H1 (cell line): ENCODE results near the gene AIG1. TPM values are rescaled to one million over a fixed set of nuclear protein-coding genes. Genes with fewer than 3 reads are reported as not detected.

Source experiments
- HDAC6 ChIP-seq: IDR thresholded peaks from one replicate; pipeline ENCODE4 v1.7.1; 2012; ENCODE audit warnings: low read depth, mild to moderate bottlenecking, inconsistent platforms, low read length, moderate library complexity
- JUN ChIP-seq: IDR thresholded peaks from 2 replicates; pipeline ENCODE4 v1.6.1; 2011; ENCODE audit warnings: low read depth, mild to moderate bottlenecking, improper control_type of control experiment, low read length
- SIRT6 ChIP-seq: IDR thresholded peaks from one replicate; pipeline ENCODE4 v1.7.1; 2012; ENCODE audit warnings: low read length, inconsistent platforms
- YY1 ChIP-seq: IDR thresholded peaks from 2 replicates; pipeline ENCODE4 v1.6.1; 2011; ENCODE audit warnings: low read depth, mild to moderate bottlenecking, low read length
- ZNF274 ChIP-seq: IDR thresholded peaks from 2 replicates; pipeline ENCODE4 v1.7.0; 2012; ENCODE audit warnings: low read length, borderline replicate concordance; ENCODE audit errors: extremely low read depth
- polyA plus RNA-seq, 7 experiments: library from polyadenylated mRNA; depleted of rRNA in 3 of 7; stranded (reverse) in 5 of 7; unstranded in 2 of 7; fragments of >200 nt in 5 of 7; fragments of 200-250 nt in 2 of 7; gene quantifications; 1 replicate in 5 of 7; 2 replicates in 1 of 7; 4 replicates in 1 of 7; pipeline versions ENCODE4 v1.2.1 to v1.2.3, GENCODE V29; 2011 to 2013; ENCODE audit warnings: missing spikeins in 2 of 7, mixed read lengths in 2 of 7
- total RNA-seq: library from RNA; stranded (reverse); fragmentation: NEBNext Ultra II Directional; extraction: Animal tissue kit (Norgen Biotek cat#: 25700); gene quantifications from 2 replicates; pipeline ENCODE4 v1.2.1, GENCODE V29; 2021

AIG1 gene
- total and polyA plus RNA-seq, 2 of the 8 experiments (the other 6 are each of a cell fraction or from before 2014, with no cell fraction given) = 56.6 to 58.4 TPM

DNA sequence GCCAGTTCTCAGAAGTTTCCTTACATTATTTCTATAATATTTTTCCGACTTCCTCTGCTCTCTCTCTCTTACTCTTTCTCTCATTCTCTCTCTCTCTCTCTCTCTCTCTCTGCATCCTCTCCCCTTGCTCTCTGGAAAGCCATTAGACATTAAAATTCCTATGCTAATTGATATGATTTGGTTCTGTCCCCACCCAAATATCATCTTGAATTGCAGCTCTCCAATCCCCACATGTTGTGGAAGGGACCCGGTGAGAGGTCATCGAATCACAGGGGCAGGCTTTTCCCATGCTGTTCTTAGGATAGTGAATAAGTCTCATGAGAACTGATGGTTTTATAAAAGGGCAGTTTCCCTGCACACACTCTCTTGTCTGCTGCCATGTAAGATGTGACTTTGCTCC, 315.7 kb downstream of the AIG1 start (continued):
- no peak for TF ChIP-seq ZNF274
- TF ChIP-seq YY1 = no peak
- TF ChIP-seq HDAC6 = no peak
- no peak for TF ChIP-seq JUN
- no peak for TF ChIP-seq SIRT6
